Loucy (cell line): Measurements from ENCODE around the gene TOX2.

Experiments used
- H2AFZ ChIP-seq: fragments of 200-600 bp; sonication (generic); 2 replicates; pipeline ENCODE4 v1.6.0; 2016; ENCODE audit warnings: antibody characterized with exemption, mild to moderate bottlenecking, low read length, moderate library complexity
- H3F3A ChIP-seq: fragments of 200-600 bp; 2 replicates; pipeline ENCODE4 v1.6.0; 2016; ENCODE audit warnings: antibody characterized with exemption, low read depth, mild to moderate bottlenecking
- H3K27me3 ChIP-seq: fragments of 200-600 bp; sonication (generic); 2 replicates; pipeline ENCODE4 v1.6.1; 2014; ENCODE audit warnings: low read length, mild to moderate bottlenecking; ENCODE audit not compliant: insufficient read depth, poor library complexity, severe bottlenecking
- H3K36me3 ChIP-seq: fragments of 200-600 bp; sonication (generic); 2 replicates; pipeline ENCODE4 v1.6.1; 2016; ENCODE audit warnings: low read length; ENCODE audit not compliant: insufficient read depth
- H3K4me1 ChIP-seq: fragments of 200-600 bp; sonication (generic); 2 replicates; pipeline ENCODE4 v1.5.1; 2014; ENCODE audit warnings: low read length, mild to moderate bottlenecking; ENCODE audit not compliant: insufficient read depth, poor library complexity, severe bottlenecking
- H3K4me2 ChIP-seq: fragments of 200-600 bp; sonication (generic); 2 replicates; pipeline ENCODE4 v1.6.0; 2014; ENCODE audit warnings: antibody characterized with exemption, low read length, low read depth, mild to moderate bottlenecking; ENCODE audit not compliant: poor library complexity, severe bottlenecking
- H3K4me3 ChIP-seq: fragments of 200-600 bp; sonication (generic); 2 replicates; pipeline ENCODE4 v1.5.1; 2014; ENCODE audit warnings: low read length, mild to moderate bottlenecking, mixed read lengths; ENCODE audit not compliant: poor library complexity, severe bottlenecking
- H3K79me2 ChIP-seq: fragments of 200-600 bp; sonication (generic); 2 replicates; pipeline ENCODE4 v1.6.1; 2014; ENCODE audit warnings: low read length; ENCODE audit not compliant: insufficient read depth
- H3K9ac ChIP-seq: fragments of 200-600 bp; sonication (generic); 2 replicates; pipeline ENCODE4 v1.6.0; 2014; ENCODE audit warnings: mild to moderate bottlenecking, low read depth, low read length, moderate library complexity; ENCODE audit not compliant: poor library complexity, severe bottlenecking
- H3K9me2 ChIP-seq: fragments of 200-600 bp; sonication (generic); replicated peaks from 2 replicates; pipeline ENCODE4 v1.6.1; 2016; ENCODE audit warnings: low read depth, low read length, mixed read lengths
- H3K9me3 ChIP-seq: fragments of 200-600 bp; sonication (generic); 2 replicates; pipeline ENCODE4 v1.6.1; 2014; ENCODE audit warnings: mild to moderate bottlenecking, antibody characterized with exemption, low read length, low read depth; ENCODE audit not compliant: insufficient read depth
- H4K20me1 ChIP-seq: fragments of 200-600 bp; sonication (generic); 2 replicates; pipeline ENCODE4 v1.6.0; 2014; ENCODE audit warnings: antibody characterized with exemption, low read length, mild to moderate bottlenecking; ENCODE audit not compliant: insufficient read depth, poor library complexity, severe bottlenecking
- CTCF ChIP-seq: fragments of 200-600 bp; sonication (generic); conservative IDR thresholded peaks from 2 replicates; pipeline ENCODE4 v1.5.1; 2014; ENCODE audit warnings: mild to moderate bottlenecking, antibody characterized with exemption, low read length
- EZH2phosphoT487 ChIP-seq: fragments of 200-600 bp; IDR thresholded peaks from 2 replicates; pipeline ENCODE4 v1.6.1; 2018; ENCODE audit warnings: antibody characterized with exemption, mild to moderate bottlenecking, moderate library complexity, borderline replicate concordance

Gene TOX2

DNA sequence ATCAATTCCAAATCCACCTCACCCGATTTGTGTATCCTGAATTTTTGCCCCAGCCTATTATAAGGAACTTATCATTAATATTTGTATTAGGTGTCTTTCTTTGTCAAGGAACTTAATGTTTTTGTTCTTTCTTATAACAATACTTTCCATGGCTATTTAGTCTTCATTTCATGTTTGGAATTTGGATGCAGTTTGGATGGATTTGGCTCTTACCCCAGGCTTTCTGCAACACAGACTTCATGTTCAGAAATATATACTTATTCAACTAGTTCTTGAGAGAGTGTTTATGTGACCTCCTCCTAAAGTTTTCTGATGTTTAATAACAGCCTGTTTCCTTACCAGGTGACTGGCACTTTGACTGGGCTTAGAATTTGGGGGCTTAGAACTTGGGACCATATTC is 35.9 kb upstream of the TOX2 start:
- Histone ChIP-seq H3K4me2 (no peak overlapping the region), H4K20me1 (no peaks in the 10 kb centered on the region), H3K9me2 (no peaks in the 10 kb centered on the region), H3K79me2 (no peaks in the 10 kb centered on the region), H3F3A (no peaks in the 10 kb centered on the region), H3K27me3 (no peaks in the 10 kb centered on the region), H3K4me3 (no peak overlapping the region), H3K36me3 (no peaks in the 10 kb centered on the region), H2AFZ (no peak overlapping the region), H3K9ac (no peak overlapping the region), H3K4me1 (no peaks in the 10 kb centered on the region), H3K9me3 (no peaks in the 10 kb centered on the region)
- TF ChIP-seq EZH2phosphoT487 = no peak
- TF ChIP-seq CTCF = no peak

DNA sequence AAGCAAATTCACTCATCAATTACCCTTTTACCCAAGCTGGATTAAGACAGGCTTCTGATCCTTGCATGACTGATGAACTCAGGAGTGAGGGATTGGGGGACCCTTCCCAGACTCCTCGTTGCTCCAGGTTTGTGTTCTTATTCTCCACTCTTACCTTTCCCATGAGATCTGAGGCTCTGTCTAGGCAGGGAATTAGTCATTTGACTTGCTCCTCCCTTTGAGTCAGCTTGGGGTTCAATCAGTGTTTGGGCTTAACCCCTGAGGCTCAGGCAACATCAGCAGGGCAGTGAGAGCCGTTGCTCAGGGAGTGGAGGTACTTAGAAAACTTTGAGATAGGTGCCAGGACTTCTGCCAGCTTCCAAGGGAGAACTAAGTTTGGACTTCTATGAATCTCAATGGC is 20.7 kb upstream of the TOX2 start:
- Histone ChIP-seq H3K9me3 (0 out of 2 replicates have a peak, but pooled peaks cover 3% of the 10 kb centered on the region), H3K79me2 (no peaks in the 10 kb centered on the region), H3K9me2 (no peaks in the 10 kb centered on the region), H3K4me3 (no peak overlapping the region), H3K27me3 (no peaks in the 10 kb centered on the region), H3K9ac (no peak overlapping the region), H3K36me3 (no peaks in the 10 kb centered on the region), H3K4me1 (no peaks in the 10 kb centered on the region), H3F3A (no peaks in the 10 kb centered on the region), H3K4me2 (no peak overlapping the region), H2AFZ (no peak overlapping the region), H4K20me1 (no peaks in the 10 kb centered on the region)
- TF ChIP-seq EZH2phosphoT487 (no peak), CTCF (no peak)

- Histone ChIP-seq H3K4me1 (no peaks in the 10 kb centered on the region), H3K4me2 (no peak overlapping the region), H3K9me3 (0 out of 2 replicates have a peak, but pooled peaks cover 1% of the 10 kb centered on the region), H3K27me3 (no peaks in the 10 kb centered on the region), H3K9me2 (no peaks in the 10 kb centered on the region), H3K4me3 (no peak overlapping the region), H3K36me3 (no peaks in the 10 kb centered on the region), H3K9ac (no peak overlapping the region), H3F3A (no peaks in the 10 kb centered on the region), H2AFZ (no peak overlapping the region), H3K79me2 (no peaks in the 10 kb centered on the region), H4K20me1 (no peaks in the 10 kb centered on the region)
- no peak for TF ChIP-seq EZH2phosphoT487
Measured at GRCh38 chr20:43894491-43894890, 20.2 kb upstream of the TOX2 start.

- no peak for TF ChIP-seq EZH2phosphoT487
- no peak for TF ChIP-seq CTCF
- H3K4me2 ChIP-seq = no peak overlapping the region
Measured at GRCh38 chr20:43895235-43895634, 19.4 kb upstream of the TOX2 start.

More at GRCh38 chr20:43895235-43895634, 19.4 kb upstream of the TOX2 start:
- Histone ChIP-seq H3K79me2 (no peaks in the 10 kb centered on the region), H4K20me1 (no peaks in the 10 kb centered on the region), H3K9ac (no peak overlapping the region), H3K9me3 (no peaks in the 10 kb centered on the region), H3F3A (no peaks in the 10 kb centered on the region), H3K4me3 (no peak overlapping the region), H3K9me2 (no peaks in the 10 kb centered on the region), H3K36me3 (no peaks in the 10 kb centered on the region), H2AFZ (no peak overlapping the region), H3K4me1 (no peaks in the 10 kb centered on the region), H3K27me3 (no peaks in the 10 kb centered on the region)
